Ishikawa (cell line): ENCODE results near the gene ENC1.

Experiments used
- CEBPB ChIP-seq: IDR thresholded peaks from 2 replicates; pipeline ENCODE4 v1.6.1; 2012
- CREB1 ChIP-seq: IDR thresholded peaks from 2 replicates; pipeline ENCODE4 v1.6.1; 2012; ENCODE audit warnings: low read depth
- EGR1 ChIP-seq: IDR thresholded peaks from 2 replicates; pipeline ENCODE4 v1.6.1; 2012
- EP300 ChIP-seq: IDR thresholded peaks from 2 replicates; pipeline ENCODE4 v1.6.1; 2012; ENCODE audit warnings: borderline replicate concordance
- FOXM1 ChIP-seq: IDR thresholded peaks from 2 replicates; pipeline ENCODE4 v1.6.1; 2012; ENCODE audit warnings: low read depth, borderline replicate concordance
- MAX ChIP-seq: IDR thresholded peaks from 2 replicates; pipeline ENCODE4 v1.6.1; 2012
- NFIC ChIP-seq: IDR thresholded peaks from 2 replicates; pipeline ENCODE4 v1.6.1; 2012
- RAD21 ChIP-seq: IDR thresholded peaks from 2 replicates; pipeline ENCODE4 v1.6.1; 2012; ENCODE audit warnings: low read depth
- REST ChIP-seq: IDR thresholded peaks from 2 replicates; pipeline ENCODE4 v1.6.1; 2012; ENCODE audit warnings: low read depth, mild to moderate bottlenecking
- TAF1 ChIP-seq: IDR thresholded peaks from 2 replicates; pipeline ENCODE4 v1.6.1; 2012; ENCODE audit warnings: low read depth, mild to moderate bottlenecking
- TCF12 ChIP-seq: IDR thresholded peaks from 2 replicates; pipeline ENCODE4 v1.6.1; 2012; ENCODE audit warnings: low read depth
- TEAD4 ChIP-seq: IDR thresholded peaks from 2 replicates; pipeline ENCODE4 v1.6.1; 2012
- USF1 ChIP-seq: IDR thresholded peaks from 2 replicates; pipeline ENCODE4 v1.6.1; 2012
- YY1 ChIP-seq: IDR thresholded peaks from 2 replicates; pipeline ENCODE4 v1.6.1; 2012; ENCODE audit warnings: low read depth
- ZBTB7A ChIP-seq: IDR thresholded peaks from 2 replicates; pipeline ENCODE4 v1.6.1; 2012; ENCODE audit warnings: low read depth

Gene ENC1

GRCh38 chr5:74612045-74612444 lies 28.5 kb downstream of the ENC1 start:
- TF ChIP-seq CREB1 (no peak), USF1 (no peak), FOXM1 (no peak), TAF1 (no peak), EGR1 (no peak), TEAD4 (no peak), CEBPB (no peak), RAD21 (no peak), MAX (no peak), NFIC (no peak), ZBTB7A (no peak), REST (no peak), TCF12 (no peak), YY1 (no peak), EP300 (no peak)

- no peak for TF ChIP-seq EGR1
- no peak for TF ChIP-seq FOXM1
- no peak for TF ChIP-seq CEBPB
- TF ChIP-seq ZBTB7A: no peak
- TF ChIP-seq TAF1: no peak
- no peak for TF ChIP-seq RAD21
- no peak for TF ChIP-seq EP300
Observed at GRCh38 chr5:74608736-74609601, 31.6 kb downstream of the ENC1 start.

- TF ChIP-seq USF1: no peak
- TF ChIP-seq YY1: no peak
- TF ChIP-seq NFIC: no peak
- no peak for TF ChIP-seq EGR1
- no peak for TF ChIP-seq CREB1
Observed at GRCh38 chr5:74605759-74606158, 34.8 kb downstream of the ENC1 start.

GRCh38 chr5:74603376-74603775 lies 37.2 kb downstream of the ENC1 start:
- TF ChIP-seq MAX (no peak), CEBPB (no peak), EP300 (no peak), TAF1 (no peak), EGR1 (no peak), FOXM1 (no peak), TEAD4 (no peak), USF1 (no peak), NFIC (no peak), ZBTB7A (no peak), TCF12 (no peak), REST (no peak), CREB1 (no peak), RAD21 (no peak), YY1 (no peak)

- no peak for TF ChIP-seq REST
- no peak for TF ChIP-seq TAF1
- no peak for TF ChIP-seq RAD21
- no peak for TF ChIP-seq TEAD4
- TF ChIP-seq EGR1: no peak
- TF ChIP-seq CREB1: no peak
- no peak for TF ChIP-seq USF1
- TF ChIP-seq TCF12: no peak
- TF ChIP-seq MAX: no peak
- no peak for TF ChIP-seq ZBTB7A
- no peak for TF ChIP-seq CEBPB
- no peak for TF ChIP-seq EP300
- no peak for TF ChIP-seq FOXM1
- no peak for TF ChIP-seq YY1
- no peak for TF ChIP-seq NFIC
Observed at GRCh38 chr5:74599148-74599547, 41.4 kb downstream of the ENC1 start.
